ENCODE measurements around the gene PTPRD.

GRCh38 chr9:8715788-8716187 lies 1897.0 kb downstream of the PTPRD start:
- TF ChIP-seq, protein P1, sequence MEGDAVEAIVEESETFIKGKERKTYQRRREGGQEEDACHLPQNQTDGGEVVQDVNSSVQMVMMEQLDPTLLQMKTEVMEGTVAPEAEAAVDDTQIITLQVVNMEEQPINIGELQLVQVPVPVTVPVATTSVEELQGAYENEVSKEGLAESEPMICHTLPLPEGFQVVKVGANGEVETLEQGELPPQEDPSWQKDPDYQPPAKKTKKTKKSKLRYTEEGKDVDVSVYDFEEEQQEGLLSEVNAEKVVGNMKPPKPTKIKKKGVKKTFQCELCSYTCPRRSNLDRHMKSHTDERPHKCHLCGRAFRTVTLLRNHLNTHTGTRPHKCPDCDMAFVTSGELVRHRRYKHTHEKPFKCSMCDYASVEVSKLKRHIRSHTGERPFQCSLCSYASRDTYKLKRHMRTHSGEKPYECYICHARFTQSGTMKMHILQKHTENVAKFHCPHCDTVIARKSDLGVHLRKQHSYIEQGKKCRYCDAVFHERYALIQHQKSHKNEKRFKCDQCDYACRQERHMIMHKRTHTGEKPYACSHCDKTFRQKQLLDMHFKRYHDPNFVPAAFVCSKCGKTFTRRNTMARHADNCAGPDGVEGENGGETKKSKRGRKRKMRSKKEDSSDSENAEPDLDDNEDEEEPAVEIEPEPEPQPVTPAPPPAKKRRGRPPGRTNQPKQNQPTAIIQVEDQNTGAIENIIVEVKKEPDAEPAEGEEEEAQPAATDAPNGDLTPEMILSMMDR (conservative IDR thresholded peaks at IDR 0.05 in 1 of 2, IDR thresholded peaks at IDR 0.05 in 1 of 2; ENCODE audit: extremely low read depth in 1 of 2, insufficient read depth in 1 of 2, low read depth in 1 of 2, low read length in 2 of 2) = no peak
- TF ChIP-seq EZH2 (IDR thresholded peaks at IDR 0.05; ENCODE audit: borderline replicate concordance, low read length) = no peak
